IMR-90 (cell line): Measurements from ENCODE around the gene IFT57. TPM values are rescaled to one million over a fixed set of nuclear protein-coding genes. Genes with fewer than 3 reads are reported as not detected.

Experiments
- ATAC-seq: fragments of 200-7000 bp; cut with Tn5 transposase; 2 replicates; pipeline ENCODE4 v1.9.1; 2020; ENCODE audit warnings: low read depth, mild to moderate bottlenecking, moderate library complexity
- BruUV-seq: library from RNA; stranded (reverse); fragments of 400-500 nt; replicated peaks from 2 replicates; lab custom pipeline; 2021; lab: Mats Ljungman, UMichigan
- CTCF ChIA-PET: fragments of 300-600 bp; formaldehyde crosslinking; extraction: SDS; loops from one replicate; lab custom pipeline; 2021; ENCODE audit warnings: antibody characterized with exemption; lab: Yijun Ruan, JAX
- POLR2A ChIA-PET: fragments of 300-600 bp; sonication (Branson Sonifier 250); formaldehyde crosslinking; loops from one replicate; lab custom pipeline; 2022; ENCODE audit warnings: antibody characterized with exemption; ENCODE audit not compliant: unreplicated experiment; lab: Charles Lee
- DNase-seq: peaks from one replicate; pipeline ENCODE4 v3.0.0; 2013
- H2AFZ ChIP-seq: replicated peaks from 2 replicates; pipeline ENCODE3; 2013; ENCODE audit warnings: low read length, mild to moderate bottlenecking; ENCODE audit not compliant: poor library complexity
- H2AK5ac ChIP-seq: 2 replicates; pipeline ENCODE4 v1.6.1; 2013; ENCODE audit warnings: low read depth, low read length, inconsistent platforms
- H2AK9ac ChIP-seq: replicated peaks from 2 replicates; pipeline ENCODE3; 2013; ENCODE audit warnings: mild to moderate bottlenecking, low read depth, low read length, moderate library complexity; ENCODE audit not compliant: poor library complexity
- H2BK120ac ChIP-seq: 2 replicates; pipeline ENCODE4 v1.6.1; 2013; ENCODE audit warnings: low read depth, low read length, inconsistent platforms
- H2BK15ac ChIP-seq: 3 replicates; pipeline ENCODE4 v1.6.1; 2013; ENCODE audit warnings: low read depth, low read length, inconsistent platforms
- H2BK20ac ChIP-seq: 2 replicates; pipeline ENCODE4 v1.6.1; 2013; ENCODE audit warnings: low read depth, mild to moderate bottlenecking, inconsistent platforms, low read length, moderate library complexity
- H2BK5ac ChIP-seq: 2 replicates; pipeline ENCODE4 v1.6.1; 2013; ENCODE audit warnings: mild to moderate bottlenecking, low read depth, low read length, inconsistent platforms; ENCODE audit not compliant: poor library complexity, severe bottlenecking
- H3K14ac ChIP-seq: replicated peaks from 2 replicates; pipeline ENCODE4 v1.6.1; 2013; ENCODE audit warnings: low read depth, low read length, inconsistent platforms
- H3K18ac ChIP-seq: 2 replicates; pipeline ENCODE4 v1.6.1; 2013; ENCODE audit warnings: low read depth, low read length, control low read depth
- H3K23ac ChIP-seq: 2 replicates; pipeline ENCODE4 v1.6.1; 2013; ENCODE audit warnings: low read depth, low read length, inconsistent platforms
- H3K27ac ChIP-seq: 2 replicates; pipeline ENCODE4 v1.5.1; 2013; ENCODE audit warnings: mild to moderate bottlenecking, control low read depth, low read length; ENCODE audit not compliant: insufficient read depth
- H3K27me3 ChIP-seq: 2 replicates; pipeline ENCODE4 v1.6.1; 2013; ENCODE audit warnings: low read length; ENCODE audit not compliant: control insufficient read depth, insufficient read depth
- H3K36me3 ChIP-seq: 2 replicates; pipeline ENCODE4 v1.6.1; 2013; ENCODE audit warnings: low read length, mixed read lengths; ENCODE audit not compliant: control insufficient read depth, insufficient read depth
- H3K4ac ChIP-seq: 2 replicates; pipeline ENCODE4 v1.6.1; 2013; ENCODE audit warnings: low read depth, low read length, inconsistent platforms
- H3K4me1 ChIP-seq: 2 replicates; pipeline ENCODE4 v1.6.1; 2013; ENCODE audit warnings: low read length, mixed read lengths; ENCODE audit not compliant: control insufficient read depth, insufficient read depth
- H3K4me2 ChIP-seq: 2 replicates; pipeline ENCODE4 v1.6.1; 2013; ENCODE audit warnings: low read depth, mild to moderate bottlenecking, control low read depth, low read length, moderate library complexity
- H3K4me3 ChIP-seq: 2 replicates; pipeline ENCODE4 v1.5.1; 2013; ENCODE audit warnings: low read depth, mild to moderate bottlenecking, control low read depth, low read length, moderate library complexity; ENCODE audit not compliant: insufficient read depth
- H3K56ac ChIP-seq: 2 replicates; pipeline ENCODE4 v1.6.1; 2013; ENCODE audit warnings: low read length, inconsistent platforms; ENCODE audit not compliant: insufficient read depth; ENCODE audit errors: extremely low read depth
- H3K79me1 ChIP-seq, 2 experiments: 2 replicates each; pipeline ENCODE4 v1.6.1; 2013; ENCODE audit warnings: low read length in 2 of 2, inconsistent platforms in 1 of 2, low read depth in 1 of 2
- H3K9ac ChIP-seq: 2 replicates; pipeline ENCODE4 v1.6.1; 2013; ENCODE audit warnings: low read depth, low read length, control low read depth
- H3K9me1 ChIP-seq: 2 replicates; pipeline ENCODE4 v1.6.1; 2013; ENCODE audit warnings: low read length, inconsistent platforms; ENCODE audit not compliant: insufficient read depth
- H3K9me3 ChIP-seq: 2 replicates; pipeline ENCODE4 v1.6.1; 2013; ENCODE audit warnings: low read length; ENCODE audit not compliant: control insufficient read depth, insufficient read depth
- H4K20me1 ChIP-seq: 2 replicates; pipeline ENCODE4 v1.6.1; 2013; ENCODE audit warnings: low read length, inconsistent platforms; ENCODE audit not compliant: insufficient read depth
- H4K5ac ChIP-seq: 2 replicates; pipeline ENCODE4 v1.6.1; 2013; ENCODE audit warnings: mild to moderate bottlenecking, low read depth, low read length, control low read depth
- H4K8ac ChIP-seq, 2 experiments: 2 replicates each; pipeline ENCODE4 v1.6.1; 2013; ENCODE audit warnings: low read depth in 2 of 2, low read length in 2 of 2, control low read depth in 1 of 2, inconsistent platforms in 1 of 2
- H4K91ac ChIP-seq: 2 replicates; pipeline ENCODE4 v1.6.1; 2013; ENCODE audit warnings: low read depth, low read length, inconsistent platforms; ENCODE audit not compliant: insufficient read depth
- BHLHE40 ChIP-seq: fragments of 150-350 bp; IDR thresholded peaks from 2 replicates; pipeline ENCODE4 v1.6.1; 2016; ENCODE audit warnings: mild to moderate bottlenecking, low read depth, low read length
- CEBPB ChIP-seq: IDR thresholded peaks from 2 replicates; pipeline ENCODE4 v1.6.1; 2012; ENCODE audit warnings: low read depth, low read length, improper control_type of control experiment
- CHD1 ChIP-seq: IDR thresholded peaks from 2 replicates; pipeline ENCODE4 v1.6.1; 2012; ENCODE audit warnings: low read depth, low read length, improper control_type of control experiment
- ELK1 ChIP-seq: fragments of 150-350 bp; IDR thresholded peaks from 2 replicates; pipeline ENCODE4 v1.6.1; 2016; ENCODE audit warnings: low read depth, mild to moderate bottlenecking, low read length, moderate library complexity, borderline replicate concordance
- FOS ChIP-seq: fragments of 150-350 bp; IDR thresholded peaks from 2 replicates; pipeline ENCODE4 v1.6.1; 2016; ENCODE audit warnings: low read depth, low read length
- MAFK ChIP-seq: IDR thresholded peaks from 2 replicates; pipeline ENCODE4 v1.6.1; 2012; ENCODE audit warnings: low read depth, low read length, improper control_type of control experiment
- MAZ ChIP-seq: IDR thresholded peaks from 2 replicates; pipeline ENCODE4 v1.6.1; 2012; ENCODE audit warnings: low read depth, mild to moderate bottlenecking, low read length, improper control_type of control experiment, moderate library complexity, borderline replicate concordance
- MXI1 ChIP-seq: IDR thresholded peaks from 2 replicates; pipeline ENCODE4 v1.6.1; 2012; ENCODE audit warnings: low read depth, mild to moderate bottlenecking, low read length, moderate library complexity, borderline replicate concordance
- NFE2L2 ChIP-seq: fragments of 150-350 bp; IDR thresholded peaks from 2 replicates; pipeline ENCODE4 v1.6.1; 2016; ENCODE audit warnings: low read depth, mild to moderate bottlenecking, low read length
- POLR2A ChIP-seq: IDR thresholded peaks from 2 replicates; pipeline ENCODE4 v1.6.1; 2012; ENCODE audit warnings: mild to moderate bottlenecking, low read depth, low read length
- RAD21 ChIP-seq: IDR thresholded peaks from 2 replicates; pipeline ENCODE4 v1.6.1; 2012; ENCODE audit warnings: low read length, improper control_type of control experiment
- RCOR1 ChIP-seq: IDR thresholded peaks from 2 replicates; pipeline ENCODE4 v1.6.1; 2012; ENCODE audit warnings: mild to moderate bottlenecking, low read length, improper control_type of control experiment; ENCODE audit not compliant: insufficient replicate concordance
- RFX5 ChIP-seq: IDR thresholded peaks from 2 replicates; pipeline ENCODE4 v1.8.0; 2012; ENCODE audit warnings: low read depth, mild to moderate bottlenecking, low read length, moderate library complexity
- SMC3 ChIP-seq: fragments of 150-350 bp; IDR thresholded peaks from 2 replicates; pipeline ENCODE4 v1.6.1; 2016; ENCODE audit warnings: low read depth, mild to moderate bottlenecking, antibody characterized with exemption, low read length, moderate library complexity
- USF2 ChIP-seq: fragments of 150-350 bp; IDR thresholded peaks from 2 replicates; pipeline ENCODE4 v1.6.1; 2017; ENCODE audit warnings: mild to moderate bottlenecking, antibody characterized with exemption, low read length, low read depth
- WGBS, 2 experiments: methylation state at CpG; one replicate each; pipeline versions ENCODE4 v1.1.5 to v1.1.7; 2013; ENCODE audit warnings: missing lambda C conversion rate in 2 of 2; ENCODE audit not compliant: insufficient read length in 1 of 2; ENCODE audit errors: extremely low coverage in 2 of 2; 5-methylcytosine and 5-hydroxymethylcytosine counted together
- dilution Hi-C: fragments of 300-500 bp; cut with HindIII; formaldehyde crosslinking; loops from one replicate; pipeline ENCODE4 v1.14.3; 2018; ENCODE audit warnings: low sequenced_read_pairs; ENCODE audit not compliant: unreplicated experiment
- in situ Hi-C: fragments of 300-500 bp; cut with MboI; formaldehyde crosslinking; loops from 3 replicates; pipeline ENCODE4 v1.14.3; 2019; ENCODE audit warnings: low sequenced_read_pairs, inconsistent platforms, mixed read lengths
- intact Hi-C: fragments of 100-400 bp; cut with micrococcal nuclease; formaldehyde crosslinking; loops from 2 replicates; pipeline ENCODE4 v1.10.0; 2022
- polyA plus RNA-seq, 3 experiments: library from polyadenylated mRNA; depleted of rRNA; stranded (reverse); fragments of >200 nt; gene quantifications; 2 replicates each; pipeline ENCODE4 v1.2.3, GENCODE V29; 2012; ENCODE audit warnings: low replicate concordance in 1 of 3
- total RNA-seq: library from RNA; depleted of rRNA; stranded (reverse); fragments of >200 nt; gene quantifications from 2 replicates; pipeline ENCODE4 v1.2.3, GENCODE V29; 2012

The IFT57 gene
- total and polyA plus RNA-seq, 2 of the 4 experiments (the other 2 are of a cell fraction): 30.0 to 35.3 TPM

GRCh38 chr3:108200578-108200977 lies 21.6 kb downstream of the IFT57 start:
- Histone ChIP-seq H4K5ac (no peak overlapping the region), H2BK15ac (no peak overlapping the region), H3K9me1 (peaks cover 3% of the 10 kb centered on the region; the same call in 1 of the 2 replicates), H3K9me3 (no peaks in the 10 kb centered on the region), H3K4me1 (peaks cover 2% of the 10 kb centered on the region; the same call in 1 of the 2 replicates), H4K8ac (no peak overlapping the region), H3K4me3 (no peak overlapping the region), H2BK20ac (no peak overlapping the region), H2AFZ (no peak overlapping the region), H3K4me2 (no peak overlapping the region), H2AK9ac (no peak overlapping the region), H3K79me1 (no peaks in the 10 kb centered on the region; a peak in 1 of 4 replicates), H3K9ac (no peak overlapping the region), H2BK120ac (no peak overlapping the region), H2BK5ac (no peak overlapping the region), H3K4ac (no peak overlapping the region), H4K20me1 (no peaks in the 10 kb centered on the region), H3K27me3 (no peaks in the 10 kb centered on the region), H4K91ac (no peak overlapping the region), H3K14ac (no peak overlapping the region), H3K18ac (no peak overlapping the region), H3K23ac (no peak overlapping the region), H2AK5ac (no peak overlapping the region), H3K27ac (no peak overlapping the region), H3K36me3 (no peaks in the 10 kb centered on the region), H3K56ac (no peak overlapping the region)
- ChIA-PET POLR2A (no interaction called here), CTCF (no interaction called here)
- ATAC-seq (no peak), DNase-seq (no peak)
- BruUV-seq: no TSS peak
- no peak for TF ChIP-seq NFE2L2
- TF ChIP-seq MXI1: no peak
- no peak for TF ChIP-seq POLR2A
- no peak for TF ChIP-seq CEBPB
- TF ChIP-seq USF2: no peak
- TF ChIP-seq SMC3: no peak
- TF ChIP-seq MAZ: no peak
- no peak for TF ChIP-seq ELK1
- no peak for TF ChIP-seq RCOR1
- TF ChIP-seq RAD21: no peak
- no peak for TF ChIP-seq MAFK
- TF ChIP-seq CHD1: no peak
- TF ChIP-seq RFX5: no peak
- TF ChIP-seq BHLHE40: no peak
- TF ChIP-seq FOS: no peak
- dilution Hi-C loops: no loop called here
- WGBS, 2 experiments: no CpG with 5 or more reads among the region's 1 CpG
- intact Hi-C loops: no loop called here
- in situ Hi-C loops: loop anchor here (25.0 kb wide), 1 partner anchor 963 kb away; no protein-coding TSS in a partner anchor
